Activated naive CD4-positive, alpha-beta T cell treated with anti-CD3 and anti-CD28 coated beads, Interleukin-2, amount 50 U/mL, for 16 hours (primary cell): ENCODE results near the gene KIF14.
"Not testable (repeated sequence)": the region's sequence is repeated elsewhere in the genome, so short reads cannot be mapped to it uniquely, and the experiment has no call there.

Experiments used
- DNase-seq: peaks from one replicate; pipeline ENCODE4 v3.0.0-alpha.2; 2020

Gene KIF14

DNA sequence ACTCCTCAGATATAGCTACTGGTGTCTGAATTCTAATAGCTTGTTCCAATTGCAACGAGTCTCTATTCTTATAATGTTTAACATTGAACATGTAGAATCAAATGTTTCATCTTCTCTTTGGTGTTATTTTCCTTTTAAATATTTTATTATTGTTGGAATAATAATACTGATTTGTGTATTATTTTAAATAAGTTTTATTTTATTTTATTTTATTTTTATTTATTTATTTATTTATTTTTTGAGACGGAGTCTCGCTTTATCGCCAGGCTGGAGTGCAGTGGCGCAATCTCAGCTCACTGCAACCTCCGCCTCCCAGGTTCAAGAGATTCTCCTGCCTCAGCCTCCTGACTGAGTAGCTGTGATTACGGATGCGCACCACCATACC is 10.0 kb upstream of the KIF14 start:
- DNase-seq, result not testable (repeated sequence)

DNA sequence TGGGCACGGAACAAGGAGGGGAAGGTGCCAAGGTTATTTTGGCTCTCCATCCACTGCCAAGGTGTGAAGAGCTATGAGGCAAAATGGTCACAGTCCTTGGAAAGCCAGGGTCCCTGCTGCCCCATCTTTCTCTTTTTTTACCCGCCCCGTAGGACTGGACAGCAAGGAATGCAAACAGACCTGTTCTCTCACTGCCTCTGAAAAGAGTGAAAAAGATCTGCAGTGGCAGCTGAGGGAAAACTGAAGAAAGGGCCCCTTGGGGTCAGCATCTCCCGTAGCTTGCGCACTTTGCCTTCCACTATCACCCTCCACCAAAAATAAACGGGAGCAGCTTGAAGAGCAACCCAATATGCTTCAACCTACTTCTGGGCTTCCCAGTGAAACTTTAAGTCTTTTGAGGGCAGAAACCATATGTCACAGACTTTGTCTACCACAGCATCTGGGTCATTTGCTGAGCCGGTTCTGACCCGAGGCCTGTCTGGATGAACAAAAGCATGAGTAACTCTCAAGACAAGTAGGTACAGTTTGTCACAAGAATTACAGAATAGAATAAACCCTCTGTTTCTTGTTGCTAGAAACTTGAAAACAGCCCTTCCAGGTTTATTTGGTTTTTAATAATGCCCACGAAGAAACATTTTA is 9.4 kb upstream of the KIF14 start:
- no peak for DNase-seq

- DNase-seq, result no peak
Measured at GRCh38 chr1:200628223-200628881, 7.8 kb upstream of the KIF14 start.

DNA sequence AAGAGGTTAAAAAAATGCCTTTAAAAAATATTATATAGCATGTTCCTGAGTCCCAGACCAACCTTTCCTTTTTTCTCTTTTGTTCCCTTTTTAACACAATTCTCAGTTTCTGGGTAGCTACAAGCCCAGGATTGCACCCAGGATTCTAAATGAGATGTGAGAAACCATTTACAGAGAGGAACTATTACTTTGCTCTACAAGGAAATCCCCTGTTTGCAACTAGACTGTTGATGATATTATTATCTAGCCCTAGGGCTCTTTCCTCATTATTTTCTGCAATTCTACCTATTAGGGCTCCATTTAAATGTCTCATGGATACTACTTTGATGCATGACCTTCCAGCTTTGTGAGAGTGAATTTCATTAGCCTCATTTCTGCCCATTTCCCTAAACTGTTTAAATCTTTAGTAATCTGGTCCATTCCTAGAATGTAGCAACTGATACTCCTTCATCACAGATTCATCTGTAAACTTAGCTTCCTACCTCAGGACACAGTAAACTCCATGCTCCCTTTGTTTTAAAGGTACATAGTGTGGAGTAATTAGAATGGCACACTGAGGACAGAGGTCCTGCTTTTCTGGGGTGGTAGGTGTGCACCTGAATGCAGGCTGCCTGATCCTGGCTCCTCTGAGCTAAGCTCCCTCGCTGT is 7.1 kb upstream of the KIF14 start:
- no peak for DNase-seq

- DNase-seq, result no peak
Measured at GRCh38 chr1:200626853-200627534, 6.4 kb upstream of the KIF14 start.

GRCh38 chr1:200625381-200625824 is 4.9 kb upstream of the KIF14 start:
- no peak for DNase-seq

DNA sequence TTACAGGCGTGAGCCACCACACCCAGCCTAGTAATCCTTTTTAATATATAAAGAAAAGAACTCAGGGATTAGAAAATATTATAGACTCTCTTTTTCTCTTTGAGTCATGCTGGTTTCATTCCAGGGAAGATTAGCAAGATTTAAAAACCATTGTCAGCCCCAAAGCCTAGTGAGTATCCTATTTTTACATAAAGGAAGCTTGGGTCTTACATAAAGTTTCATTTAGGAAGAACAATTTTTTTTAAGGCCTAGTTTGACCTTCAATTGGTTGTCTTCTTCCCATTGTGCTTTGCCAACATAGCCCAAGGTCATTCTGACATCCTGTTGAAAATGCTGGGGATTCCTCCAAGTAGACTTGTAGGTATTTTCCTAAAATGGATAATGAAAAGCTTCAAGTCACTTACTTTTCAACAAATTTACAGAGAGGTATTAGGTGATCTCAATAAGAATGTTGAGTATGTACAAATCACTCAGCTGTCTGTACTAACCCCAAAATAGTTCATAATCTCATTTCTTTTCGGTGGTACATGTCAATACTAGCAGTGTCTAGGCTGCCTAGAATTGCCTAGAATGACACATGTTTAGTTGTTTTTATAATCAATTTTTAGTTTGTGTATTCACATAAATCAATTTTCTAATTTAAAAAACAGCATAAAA is 4.3 kb upstream of the KIF14 start:
- no peak for DNase-seq

DNA sequence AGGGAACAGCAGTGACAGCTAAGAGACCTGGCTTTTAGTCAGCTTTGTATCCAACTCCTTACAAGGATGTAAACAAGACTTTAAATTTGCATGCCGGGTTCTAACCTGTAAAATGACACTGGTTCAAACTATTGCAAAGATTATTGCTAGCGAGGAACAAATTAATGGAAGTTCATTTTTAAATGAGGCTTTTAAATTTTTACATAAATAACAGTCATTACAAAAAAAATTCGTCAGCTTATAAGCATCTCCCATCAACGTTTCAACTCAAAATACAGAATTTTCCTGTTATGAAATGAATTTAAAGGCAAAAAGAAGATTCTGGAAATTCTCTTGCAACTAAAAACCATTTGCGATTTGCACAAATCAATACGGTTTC is 668 bp downstream of the KIF14 start:
- DNase-seq, result no peak

GRCh38 chr1:200610846-200611245 is 9.7 kb downstream of the KIF14 start:
- no peak for DNase-seq

DNA sequence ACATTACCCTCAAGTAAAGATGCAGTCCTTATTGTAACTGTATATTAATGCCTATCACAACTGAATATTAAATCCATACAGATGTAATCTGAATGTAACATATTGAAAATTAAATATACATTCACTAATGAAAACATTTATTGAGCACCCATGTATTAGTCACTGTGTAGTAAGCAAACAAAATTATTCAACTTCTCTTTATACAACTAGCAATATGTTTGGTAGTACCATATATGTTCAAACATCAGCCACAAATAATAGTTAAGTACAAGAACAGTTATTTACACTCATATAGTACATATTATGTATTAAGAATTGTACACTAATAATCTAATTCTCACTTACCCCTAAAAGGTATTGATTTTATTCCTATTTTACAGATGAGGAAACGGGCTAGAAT is 17.9 kb downstream of the KIF14 start:
- no peak for DNase-seq

- DNase-seq, result no peak
Measured at GRCh38 chr1:200590001-200590400, 30.6 kb downstream of the KIF14 start.

DNA sequence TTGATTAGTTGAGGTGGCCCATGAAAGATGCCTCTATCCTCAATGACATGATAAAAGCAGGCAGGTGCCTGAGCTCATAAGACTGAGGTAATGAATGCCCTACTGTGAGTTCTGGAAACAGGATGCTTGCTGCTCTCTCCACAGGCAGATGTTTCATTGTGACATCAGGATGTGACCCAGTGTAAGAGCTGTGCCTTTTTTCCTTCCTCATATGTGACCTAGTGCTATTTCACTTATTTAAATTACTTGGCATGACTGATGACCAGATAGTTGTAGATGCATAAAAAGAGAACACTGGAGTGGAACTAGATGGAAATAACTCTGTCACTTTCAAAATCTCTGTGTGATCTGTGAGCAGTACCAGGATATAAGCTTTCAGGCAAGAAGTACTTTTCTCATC is 31.9 kb downstream of the KIF14 start:
- DNase-seq, result no peak

GRCh38 chr1:200564319-200564718 is 56.2 kb downstream of the KIF14 start:
- no peak for DNase-seq

GRCh38 chr1:200561856-200562214 is 58.7 kb downstream of the KIF14 start:
- DNase-seq, result no peak

- no peak for DNase-seq
Measured at GRCh38 chr1:200558866-200559459, 61.6 kb downstream of the KIF14 start.

DNA sequence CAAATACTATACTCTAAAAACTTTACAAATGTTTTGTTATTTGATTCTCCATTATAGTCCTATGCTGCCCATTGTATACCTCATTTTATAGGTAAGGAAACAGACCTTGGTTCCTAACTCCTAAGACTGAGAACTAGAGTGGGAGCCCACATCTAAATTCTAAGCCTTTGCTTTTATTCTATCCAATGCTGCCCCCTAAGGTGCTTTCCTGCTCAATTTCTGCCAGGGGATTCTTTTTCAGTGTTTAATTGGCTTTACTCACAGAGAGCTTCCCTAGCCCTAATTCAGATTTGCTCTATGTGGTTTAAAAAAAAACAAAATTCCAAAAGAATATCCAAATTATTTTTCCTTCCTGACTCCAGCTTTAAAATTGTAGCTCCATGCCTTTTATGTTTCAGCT is 64.5 kb downstream of the KIF14 start:
- DNase-seq, result no peak

GRCh38 chr1:200552737-200553136 is 67.8 kb downstream of the KIF14 start:
- DNase-seq, result not testable (repeated sequence)

GRCh38 chr1:200550367-200550766 is 70.2 kb downstream of the KIF14 start:
- no peak for DNase-seq

GRCh38 chr1:200547386-200547785 is 73.2 kb downstream of the KIF14 start:
- DNase-seq, result no peak

DNA sequence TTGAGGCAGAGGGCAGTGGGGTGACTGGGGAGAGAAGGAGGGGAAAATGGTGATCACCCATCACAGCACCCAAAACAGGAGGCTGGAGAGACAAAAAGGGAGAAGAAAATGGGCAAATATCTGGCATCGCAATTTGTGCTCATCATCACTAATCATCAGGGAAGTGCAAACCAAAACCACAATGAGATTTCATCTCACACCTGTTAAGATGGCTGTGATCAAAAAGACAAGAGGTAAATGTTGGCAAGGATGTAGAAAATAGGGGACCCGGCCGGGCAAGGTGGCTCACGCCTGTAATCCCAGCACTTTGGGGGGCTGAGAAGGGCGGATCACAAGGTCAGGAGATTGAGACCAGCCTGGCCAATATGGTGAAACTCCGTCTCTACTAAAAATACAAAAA is 74.0 kb downstream of the KIF14 start:
- DNase-seq, result no peak

- DNase-seq, result no peak
Measured at GRCh38 chr1:200542162-200542561, 78.4 kb downstream of the KIF14 start.

DNA sequence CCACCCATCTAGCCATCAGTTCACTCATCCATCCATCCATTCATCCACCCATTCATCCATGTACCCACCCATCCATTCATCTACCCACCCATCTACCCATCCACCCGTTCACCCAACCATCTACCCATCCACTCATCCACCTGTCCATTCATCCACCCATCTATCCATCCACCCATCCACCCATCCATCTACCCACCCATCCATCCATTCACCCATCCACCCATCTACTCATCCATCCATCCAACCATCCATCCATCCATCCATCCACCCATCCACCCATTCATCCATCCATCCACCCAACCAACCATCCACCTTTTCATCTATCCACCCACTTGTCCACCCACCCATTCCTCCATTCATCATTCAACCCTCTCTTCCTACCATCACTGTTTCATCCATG is 80.3 kb downstream of the KIF14 start:
- no peak for DNase-seq

- no peak for DNase-seq
Measured at GRCh38 chr1:200538179-200538578, 82.4 kb downstream of the KIF14 start.
